B cell (primary cell): ENCODE results near the gene PEDS1. TPM values are rescaled to one million over a fixed set of nuclear protein-coding genes. Genes with fewer than 3 reads are reported as not detected.

Source experiments
- ATAC-seq: fragments of 200-7000 bp; cut with Tn5 transposase; one replicate; pipeline ENCODE4 v1.10.0; 2021; ENCODE audit warnings: low read depth, mild to moderate bottlenecking, moderate number of reproducible peaks, moderate library complexity
- CTCF ChIA-PET: fragments of 350-600 bp; sonication (Branson Sonifier 250); formaldehyde crosslinking; loops from one replicate; lab custom pipeline; 2021; ENCODE audit warnings: antibody characterized with exemption, inconsistent platforms; lab: Charles Lee
- POLR2A ChIA-PET: fragments of 350-600 bp; sonication (Branson Sonifier 250); formaldehyde crosslinking; loops from one replicate; lab custom pipeline; 2021; ENCODE audit warnings: antibody characterized with exemption; lab: Charles Lee
- DNase-seq: peaks from one replicate; pipeline ENCODE4 v3.0.0; 2013
- H2AFZ ChIP-seq: 2 replicates; pipeline ENCODE4 v1.6.1; 2012; ENCODE audit warnings: mild to moderate bottlenecking, low read depth, low read length; ENCODE audit not compliant: insufficient read depth, poor library complexity, severe bottlenecking
- H3K27ac ChIP-seq, 2 donors: 1 replicate in 1 of 2; 2 replicates in 1 of 2; pipeline ENCODE4 v1.5.1; 2012 to 2013; ENCODE audit warnings: low read length in 2 of 2, mild to moderate bottlenecking in 2 of 2, moderate library complexity in 1 of 2
- H3K27me3 ChIP-seq, 4 experiments: fragments of 200-600 bp in 1 of 4; sonication (generic) in 1 of 4; replicated peaks in 1 of 4; 1 replicate in 2 of 4; 2 replicates in 2 of 4; pipeline versions ENCODE4 v1.6.1 to v1.7.0; 2013 to 2016; ENCODE audit warnings: low read length in 3 of 4, mild to moderate bottlenecking in 2 of 4, mixed read lengths in 1 of 4, moderate library complexity in 1 of 4; ENCODE audit not compliant: insufficient read depth in 4 of 4, control insufficient read depth in 3 of 4; ENCODE audit errors: control extremely low read depth in 1 of 4
- H3K36me3 ChIP-seq, 2 experiments: replicated peaks in 1 of 2; 1 replicate in 1 of 2; 2 replicates in 1 of 2; pipeline versions ENCODE4 v1.6.1 to v1.7.1; 2013; ENCODE audit warnings: low read length in 1 of 2; ENCODE audit not compliant: insufficient read depth in 2 of 2, control insufficient read depth in 1 of 2; ENCODE audit errors: control extremely low read depth in 1 of 2, extremely low read depth in 1 of 2
- H3K4me1 ChIP-seq, 2 donors: fragments of 200-600 bp in 1 of 2; sonication (generic) in 1 of 2; 1 replicate in 1 of 2; 2 replicates in 1 of 2; pipeline versions ENCODE4 v1.5.1 to v1.6.1; 2013 to 2017; ENCODE audit warnings: low read length in 2 of 2; ENCODE audit not compliant: control insufficient read depth in 2 of 2, insufficient read depth in 2 of 2
- H3K4me2 ChIP-seq: replicated peaks from 2 replicates; pipeline ENCODE3; 2012; ENCODE audit warnings: mild to moderate bottlenecking, low read depth, low read length; ENCODE audit not compliant: poor library complexity, severe bottlenecking
- H3K4me3 ChIP-seq, 5 experiments: fragments of 200-600 bp in 1 of 5; sonication (generic) in 1 of 5; 1 replicate in 3 of 5; 2 replicates in 2 of 5; pipeline versions ENCODE4 v1.5.1 to v1.7.0; 2011 to 2016; ENCODE audit warnings: low read length in 4 of 5, mild to moderate bottlenecking in 4 of 5, low read depth in 2 of 5, control low read depth in 1 of 5, moderate library complexity in 1 of 5; ENCODE audit not compliant: insufficient read depth in 1 of 5; ENCODE audit errors: control extremely low read depth in 1 of 5, extremely low read depth in 1 of 5
- H3K79me2 ChIP-seq: fragments of 200-600 bp; sonication (generic); one replicate; pipeline ENCODE4 v1.6.0; 2016; ENCODE audit warnings: low read length; ENCODE audit not compliant: control insufficient read depth, insufficient read depth
- H3K9ac ChIP-seq: fragments of 200-600 bp; sonication (generic); 2 replicates; pipeline ENCODE4 v1.6.1; 2017; ENCODE audit warnings: mild to moderate bottlenecking, low read length, moderate library complexity
- H3K9me3 ChIP-seq, 3 donors: one replicate each; pipeline versions ENCODE4 v1.6.1 to v1.7.1; 2013; ENCODE audit warnings: low read length in 2 of 3; ENCODE audit not compliant: control insufficient read depth in 2 of 3, insufficient read depth in 1 of 3; ENCODE audit errors: control extremely low read depth in 1 of 3
- H4K20me1 ChIP-seq: 2 replicates; pipeline ENCODE4 v1.6.0; 2012; ENCODE audit warnings: mild to moderate bottlenecking, low read length; ENCODE audit not compliant: insufficient read depth, control insufficient read depth, poor library complexity, severe bottlenecking
- H3K27ac Mint-ChIP-seq: one replicate; pipeline ENCODE4 v1.8.0; 2021; ENCODE audit warnings: mixed read lengths
- H3K27me3 Mint-ChIP-seq: one replicate; pipeline ENCODE4 v1.8.0; 2021; ENCODE audit warnings: mixed read lengths
- H3K4me1 Mint-ChIP-seq: one replicate; pipeline ENCODE4 v1.8.0; 2021; ENCODE audit warnings: mixed read lengths
- H3K4me3 Mint-ChIP-seq: one replicate; pipeline ENCODE4 v1.8.0; 2021; ENCODE audit warnings: mixed read lengths
- H3K9me3 Mint-ChIP-seq: one replicate; pipeline ENCODE4 v1.8.0; 2022; ENCODE audit warnings: mixed read lengths; ENCODE audit not compliant: insufficient read depth
- CTCF ChIP-seq: fragments of 200-600 bp; IDR thresholded peaks from one replicate; pipeline ENCODE4 v1.8.0; 2022; ENCODE audit warnings: antibody characterized with exemption, mild to moderate bottlenecking
- EZH2 ChIP-seq: IDR thresholded peaks from 2 replicates; pipeline ENCODE4 v1.6.1; 2012; ENCODE audit warnings: borderline replicate concordance, low read depth, mild to moderate bottlenecking, moderate library complexity, low read length; ENCODE audit not compliant: insufficient read depth, poor library complexity, severe bottlenecking
- WGBS: methylation state at CpG from one replicate; pipeline ENCODE4 v1.1.5; 2013; ENCODE audit warnings: missing lambda C conversion rate; ENCODE audit not compliant: insufficient coverage; 5-methylcytosine and 5-hydroxymethylcytosine counted together
- intact Hi-C: fragments of 100-400 bp; cut with micrococcal nuclease; formaldehyde crosslinking; loops from one replicate; pipeline ENCODE4 v1.10.0; 2022
- polyA plus RNA-seq: library from polyadenylated mRNA; depleted of rRNA; stranded (reverse); fragments of >200 nt; gene quantifications from 2 replicates; pipeline ENCODE4 v1.2.3, GENCODE V29; 2012
- total RNA-seq, 2 donors: library from RNA; stranded (reverse); fragments of 120-200 nt in 1 of 2; gene quantifications; 1 replicate in 1 of 2; 2 replicates in 1 of 2; pipeline versions ENCODE4 v1.2.3 to v1.2.4, GENCODE V29; 2013 to 2022

The PEDS1 gene
- total and polyA plus RNA-seq, 2 donors (not counting 1 experiment from before 2014, with no cell fraction given) = 11.2 to 38.7 TPM

- Histone ChIP-seq H3K27ac (no peak overlapping the region), H3K79me2 (peaks cover 9% of the 10 kb centered on the region), H3K4me1 (no peaks in the 10 kb centered on the region), H4K20me1 (peaks cover 33% of the 10 kb centered on the region), H3K9me3 (no peaks in the 10 kb centered on the region), H3K9ac (no peak overlapping the region), H2AFZ (no peak overlapping the region), H3K36me3 (peaks cover 9 to 75% of the 10 kb centered on the region in 2 experiments), H3K4me3 (no peak overlapping the region), H3K27me3 (no peaks in the 10 kb centered on the region), H3K4me2 (no peak overlapping the region)
- intact Hi-C loops = no loop called here
- no peaks in the 10 kb centered on the region for H3K9me3 Mint-ChIP-seq
- TF ChIP-seq EZH2 (no peak), CTCF (no peak)
- no peak for DNase-seq
- H3K27ac Mint-ChIP-seq = no peak overlapping the region
- H3K4me1 Mint-ChIP-seq = no peaks in the 10 kb centered on the region
- no peak overlapping the region for H3K4me3 Mint-ChIP-seq
- ChIA-PET CTCF (interaction anchor here (20.7 kb wide), 1 partner anchor 42 kb away, joined by 297 read pairs; no protein-coding TSS in a partner anchor), POLR2A (no interaction called here)
- no peak for ATAC-seq
- H3K27me3 Mint-ChIP-seq = no peaks in the 10 kb centered on the region
- WGBS = 94% methylated on average over 21 of the region's 28 CpGs
These were observed 25.7 kb downstream of the PEDS1 start for GRCh38 chr20:50127587-50128519.

DNA sequence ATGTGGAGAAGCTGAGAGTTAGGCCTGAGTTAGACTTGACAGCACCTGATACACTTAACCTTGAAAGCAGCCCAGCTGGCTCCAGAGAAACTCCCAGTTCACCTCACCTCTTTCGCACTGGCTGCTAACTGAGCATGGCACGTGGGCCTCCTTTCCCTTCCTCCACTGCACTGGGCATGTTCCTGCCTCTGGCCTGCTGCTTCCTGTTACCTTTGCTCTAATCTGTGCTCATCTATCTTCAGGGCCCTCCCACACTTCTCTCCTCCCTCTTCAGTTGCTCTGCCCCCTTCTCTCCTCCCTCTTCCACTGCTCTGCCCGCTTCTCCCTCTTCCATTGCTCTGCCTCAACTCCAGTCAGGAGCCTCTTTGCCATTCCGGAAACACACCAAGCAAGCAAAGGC, 26.9 kb downstream of the PEDS1 start:
- Histone ChIP-seq H3K27me3 (no peaks in the 10 kb centered on the region), H3K9ac (no peak overlapping the region), H3K4me2 (no peak overlapping the region), H3K9me3 (no peaks in the 10 kb centered on the region), H4K20me1 (peaks cover 27% of the 10 kb centered on the region), H3K27ac (no peak overlapping the region), H3K4me3 (no peak overlapping the region), H3K4me1 (no peaks in the 10 kb centered on the region), H3K36me3 (peaks cover 9 to 68% of the 10 kb centered on the region in 2 experiments), H2AFZ (no peak overlapping the region), H3K79me2 (peaks cover 3% of the 10 kb centered on the region)
- no peak overlapping the region for H3K27ac Mint-ChIP-seq
- H3K4me3 Mint-ChIP-seq = no peak overlapping the region
- TF ChIP-seq EZH2 = no peak
- no peak for TF ChIP-seq CTCF
- H3K4me1 Mint-ChIP-seq = no peaks in the 10 kb centered on the region
- H3K9me3 Mint-ChIP-seq = no peaks in the 10 kb centered on the region
- no peak for ATAC-seq
- CTCF ChIA-PET = interaction anchor here (20.7 kb wide), 1 partner anchor 43 kb away, joined by 297 read pairs; no protein-coding TSS in a partner anchor
- POLR2A ChIA-PET = no interaction called here
- intact Hi-C loops = no loop called here
- no peak for DNase-seq
- 88% methylated on average over 4 of the region's 4 CpGs for whole genome bisulfite sequencing
- H3K27me3 Mint-ChIP-seq = no peaks in the 10 kb centered on the region
